HCT116 (cell line): Measurements from ENCODE around the gene ELOVL3. TPM values are rescaled to one million over a fixed set of nuclear protein-coding genes. Genes with fewer than 3 reads are reported as not detected.

ENCODE experiments used
- ATAC-seq: fragments of 200-7000 bp; cut with Tn5 transposase; 2 replicates; pipeline ENCODE4 v1.9.1; 2020; ENCODE audit warnings: mild to moderate bottlenecking, moderate library complexity
- BruUV-seq: library from RNA; stranded (reverse); fragments of 400-500 nt; replicated peaks from 2 replicates; lab custom pipeline; 2021; lab: Mats Ljungman, UMichigan
- CTCF ChIA-PET: fragments of 300-600 bp; sonication (Branson Sonifier 250); formaldehyde crosslinking; loops from one replicate; lab custom pipeline; 2021; ENCODE audit warnings: antibody characterized with exemption; lab: Charles Lee
- POLR2A ChIA-PET: fragments of 300-600, 350-600 bp; sonication (Branson Sonifier 250); formaldehyde crosslinking; loops from one replicate; lab custom pipeline; 2021; ENCODE audit warnings: antibody characterized with exemption; lab: Charles Lee
- RAD21 ChIA-PET, 2 experiments: fragments of 300-600 bp; sonication (Branson Sonifier 250); formaldehyde crosslinking; loops; one replicate each; lab custom pipeline; 2023; ENCODE audit warnings: low total read pairs in 2 of 2; ENCODE audit not compliant: uncharacterized antibody in 2 of 2, unreplicated experiment in 2 of 2, low non-redundant PET in 1 of 2; lab: Charles Lee
- DNase-seq: peaks from one replicate; pipeline ENCODE4 v3.0.0-alpha.2; 2010; ENCODE audit warnings: low read depth, low spot score
- H2AFZ ChIP-seq: fragments of 200-600 bp; shearing (Covaris generic), sonication (generic); 2 replicates; pipeline ENCODE4 v1.6.1; 2017; ENCODE audit warnings: low read depth, mixed run types, mixed read lengths, antibody characterized with exemption, low read length; ENCODE audit not compliant: poor library complexity, severe bottlenecking
- H3K27ac ChIP-seq: 2 replicates; pipeline ENCODE4 v1.5.1; 2012; ENCODE audit warnings: low read depth, low read length
- H3K27me3 ChIP-seq: fragments of 200-600 bp; sonication (generic); 2 replicates; pipeline ENCODE4 v1.6.1; 2016; ENCODE audit warnings: mixed run types, low read length, mixed read lengths; ENCODE audit not compliant: insufficient read depth
- H3K36me3 ChIP-seq, 2 experiments: fragments of 200-500 bp in 1 of 2; fragments of 200-600 bp in 1 of 2; sonication (Bioruptor generic) in 1 of 2; sonication (generic) in 1 of 2; 2 replicates each; pipeline versions ENCODE4 v1.5.1 to v1.6.1; 2014 to 2016; ENCODE audit warnings: low read length in 2 of 2, inconsistent platforms in 1 of 2, mixed read lengths in 1 of 2, mixed run types in 1 of 2; ENCODE audit not compliant: insufficient read depth in 2 of 2, control insufficient read depth in 1 of 2
- H3K4me1 ChIP-seq, 2 experiments: fragments of 200-600 bp in 1 of 2; sonication (generic) in 1 of 2; 2 replicates each; pipeline versions ENCODE4 v1.5.1 to v1.6.1; 2012 to 2017; ENCODE audit warnings: low read length in 2 of 2, inconsistent platforms in 1 of 2, mild to moderate bottlenecking in 1 of 2, mixed read lengths in 1 of 2, mixed run types in 1 of 2, moderate library complexity in 1 of 2; ENCODE audit not compliant: insufficient read depth in 2 of 2, control insufficient read depth in 1 of 2
- H3K4me2 ChIP-seq: fragments of 200-600 bp; sonication (generic); 2 replicates; pipeline ENCODE4 v1.6.1; 2017; ENCODE audit warnings: mixed run types, low read length, mixed read lengths
- H3K4me3 ChIP-seq, 2 experiments: fragments of 200-600 bp in 1 of 2; sonication (generic) in 1 of 2; replicated peaks in 1 of 2; 2 replicates each; pipeline ENCODE4 v1.5.1; 2011 to 2016; ENCODE audit warnings: low read length in 2 of 2, control low read depth in 1 of 2, low read depth in 1 of 2, mild to moderate bottlenecking in 1 of 2, mixed read lengths in 1 of 2, mixed run types in 1 of 2
- H3K79me2 ChIP-seq: fragments of 200-600 bp; sonication (generic); 2 replicates; pipeline ENCODE4 v1.6.1; 2017; ENCODE audit warnings: mild to moderate bottlenecking, mixed run types, low read length, moderate library complexity, mixed read lengths; ENCODE audit not compliant: insufficient read depth
- H3K9ac ChIP-seq: fragments of 200-600 bp; sonication (generic); 2 replicates; pipeline ENCODE4 v1.6.1; 2016; ENCODE audit warnings: low read length, mixed read lengths
- H3K9me2 ChIP-seq: fragments of 200-600 bp; sonication (generic), shearing (Covaris generic); 2 replicates; pipeline ENCODE4 v1.6.1; 2017; ENCODE audit warnings: mixed run types, mild to moderate bottlenecking, moderate library complexity; ENCODE audit not compliant: insufficient read depth
- H3K9me3 ChIP-seq, 2 experiments: fragments of 200-500 bp in 1 of 2; fragments of 200-600 bp in 1 of 2; sonication (Bioruptor generic) in 1 of 2; sonication (generic) in 1 of 2; 2 replicates each; pipeline ENCODE4 v1.6.1; 2014 to 2017; ENCODE audit warnings: low read length in 2 of 2, mixed read lengths in 2 of 2, inconsistent platforms in 1 of 2, low read depth in 1 of 2, mild to moderate bottlenecking in 1 of 2, mixed run types in 1 of 2, moderate library complexity in 1 of 2; ENCODE audit not compliant: control insufficient read depth in 1 of 2, insufficient read depth in 1 of 2
- H4K20me1 ChIP-seq: fragments of 200-600 bp; sonication (generic), shearing (Covaris generic); 2 replicates; pipeline ENCODE4 v1.6.1; 2017; ENCODE audit warnings: mixed run types, mild to moderate bottlenecking, moderate library complexity; ENCODE audit not compliant: insufficient read depth
- CBX3 ChIP-seq: IDR thresholded peaks from 2 replicates; pipeline ENCODE4 v1.6.1; 2012; ENCODE audit warnings: low read depth
- EGR1 ChIP-seq: IDR thresholded peaks from 2 replicates; pipeline ENCODE4 v1.6.1; 2012; ENCODE audit warnings: low read depth
- ELF1 ChIP-seq: IDR thresholded peaks from 2 replicates; pipeline ENCODE4 v1.6.1; 2012; ENCODE audit warnings: low read depth, borderline replicate concordance
- EZH2phosphoT487 ChIP-seq: fragments of 200-600 bp; IDR thresholded peaks from 2 replicates; pipeline ENCODE4 v1.6.1; 2018; ENCODE audit warnings: antibody characterized with exemption, borderline replicate concordance
- FOSL1 ChIP-seq: IDR thresholded peaks from 2 replicates; pipeline ENCODE4 v1.6.1; 2012; ENCODE audit warnings: low read depth
- JUND ChIP-seq: IDR thresholded peaks from 2 replicates; pipeline ENCODE4 v1.6.1; 2012
- POLR2A ChIP-seq: IDR thresholded peaks from 2 replicates; pipeline ENCODE4 v1.7.0; 2011; ENCODE audit warnings: borderline replicate concordance; ENCODE audit not compliant: insufficient read depth, insufficient read length; ENCODE audit errors: extremely low read depth
- POLR2AphosphoS5 ChIP-seq: IDR thresholded peaks from 2 replicates; pipeline ENCODE4 v1.6.1; 2011; ENCODE audit warnings: mild to moderate bottlenecking, low read depth, low read length, moderate library complexity
- SIN3A ChIP-seq: IDR thresholded peaks from 2 replicates; pipeline ENCODE4 v1.6.1; 2012; ENCODE audit warnings: low read depth
- SP1 ChIP-seq: IDR thresholded peaks from 2 replicates; pipeline ENCODE4 v1.6.1; 2012; ENCODE audit warnings: low read depth
- SRF ChIP-seq: IDR thresholded peaks from 2 replicates; pipeline ENCODE4 v1.6.1; 2012; ENCODE audit warnings: low read depth
- TCF7L2 ChIP-seq: IDR thresholded peaks from 2 replicates; pipeline ENCODE4 v1.7.0; 2011; ENCODE audit warnings: borderline replicate concordance, inconsistent platforms; ENCODE audit not compliant: insufficient read depth, insufficient read length; ENCODE audit errors: extremely low read depth
- YY1 ChIP-seq: IDR thresholded peaks from 2 replicates; pipeline ENCODE4 v1.6.1; 2011; ENCODE audit warnings: low read length, low read depth, moderate library complexity, mild to moderate bottlenecking; ENCODE audit not compliant: insufficient replicate concordance; ENCODE audit errors: extremely low read depth
- ZNF274 ChIP-seq: fragments of 200-500 bp; sonication (Bioruptor generic); IDR thresholded peaks from 2 replicates; pipeline ENCODE4 v1.6.1; 2014; ENCODE audit warnings: mild to moderate bottlenecking, low read depth, low read length, inconsistent platforms
- intact Hi-C: fragments of 100-400 bp; cut with micrococcal nuclease; formaldehyde crosslinking; loops from 2 replicates; pipeline ENCODE4 v1.10.0; 2022
- total RNA-seq: library from RNA; stranded (reverse); gene quantifications from one replicate; pipeline ENCODE4 v1.2.1, GENCODE V29; 2021; ENCODE audit not compliant: unreplicated experiment
- TF ChIP-seq, protein P1 (sequence below): IDR thresholded peaks from 2 replicates; pipeline ENCODE4 v1.6.1; 2011; ENCODE audit warnings: mild to moderate bottlenecking, low read length, moderate library complexity; ENCODE audit not compliant: insufficient replicate concordance; ENCODE audit errors: extremely low read depth
- TF ChIP-seq, protein P2 (sequence below): IDR thresholded peaks from 2 replicates; pipeline ENCODE4 v1.6.1; 2012
- TF ChIP-seq, protein P3 (sequence below), 3 experiments: fragments of 200-600 bp in 1 of 3; sonication (generic) in 1 of 3; IDR thresholded peaks in 2 of 3; conservative IDR thresholded peaks in 1 of 3; 2 replicates each; pipeline ENCODE4 v1.5.1; 2012 to 2017; ENCODE audit warnings: low read depth in 2 of 3, low read length in 2 of 3, antibody characterized with exemption in 1 of 3, borderline replicate concordance in 1 of 3, control low read depth in 1 of 3, mild to moderate bottlenecking in 1 of 3, mixed read lengths in 1 of 3, mixed run types in 1 of 3, moderate library complexity in 1 of 3; ENCODE audit not compliant: insufficient read depth in 1 of 3
- TF ChIP-seq, protein P4 (sequence below): IDR thresholded peaks from 2 replicates; pipeline ENCODE4 v1.6.1; 2012

Gene ELOVL3
- total RNA-seq, 1 experiment from 2014 or later, result 5.5 TPM

DNA sequence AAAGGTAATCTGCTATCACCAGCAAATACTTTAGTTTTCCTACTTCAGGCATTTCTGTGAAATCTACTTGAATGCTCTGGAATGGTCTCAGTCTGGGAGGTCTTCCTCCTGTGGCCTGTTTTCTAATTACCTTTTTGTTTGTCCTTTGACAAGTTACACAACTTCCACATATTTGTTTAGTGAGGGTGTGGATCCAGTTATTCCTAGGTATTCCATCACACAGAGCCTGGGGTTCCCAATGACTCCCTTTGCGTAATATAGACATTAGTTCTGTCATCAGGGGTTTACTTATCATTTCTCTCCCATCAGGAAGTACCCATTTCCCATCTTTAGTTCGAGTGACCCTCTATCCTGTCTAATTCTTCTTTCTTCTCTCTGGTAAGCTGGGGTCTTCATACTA, 28.1 kb upstream of the ELOVL3 start:
- H3K9ac ChIP-seq, result no peak overlapping the region
- no peaks in the 10 kb centered on the region for H3K36me3 ChIP-seq
- TF ChIP-seq POLR2A, result no peak
- no peak for TF ChIP-seq CBX3
- no peak for TF ChIP-seq EZH2phosphoT487
- no peak for TF ChIP-seq TCF7L2
- TF ChIP-seq SP1, result no peak
- TF ChIP-seq, protein P1, sequence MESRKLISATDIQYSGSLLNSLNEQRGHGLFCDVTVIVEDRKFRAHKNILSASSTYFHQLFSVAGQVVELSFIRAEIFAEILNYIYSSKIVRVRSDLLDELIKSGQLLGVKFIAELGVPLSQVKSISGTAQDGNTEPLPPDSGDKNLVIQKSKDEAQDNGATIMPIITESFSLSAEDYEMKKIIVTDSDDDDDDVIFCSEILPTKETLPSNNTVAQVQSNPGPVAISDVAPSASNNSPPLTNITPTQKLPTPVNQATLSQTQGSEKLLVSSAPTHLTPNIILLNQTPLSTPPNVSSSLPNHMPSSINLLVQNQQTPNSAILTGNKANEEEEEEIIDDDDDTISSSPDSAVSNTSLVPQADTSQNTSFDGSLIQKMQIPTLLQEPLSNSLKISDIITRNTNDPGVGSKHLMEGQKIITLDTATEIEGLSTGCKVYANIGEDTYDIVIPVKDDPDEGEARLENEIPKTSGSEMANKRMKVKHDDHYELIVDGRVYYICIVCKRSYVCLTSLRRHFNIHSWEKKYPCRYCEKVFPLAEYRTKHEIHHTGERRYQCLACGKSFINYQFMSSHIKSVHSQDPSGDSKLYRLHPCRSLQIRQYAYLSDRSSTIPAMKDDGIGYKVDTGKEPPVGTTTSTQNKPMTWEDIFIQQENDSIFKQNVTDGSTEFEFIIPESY, result no peak
- no peak for TF ChIP-seq POLR2AphosphoS5
- TF ChIP-seq, protein P2, sequence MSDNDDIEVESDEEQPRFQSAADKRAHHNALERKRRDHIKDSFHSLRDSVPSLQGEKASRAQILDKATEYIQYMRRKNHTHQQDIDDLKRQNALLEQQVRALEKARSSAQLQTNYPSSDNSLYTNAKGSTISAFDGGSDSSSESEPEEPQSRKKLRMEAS, result no peak
- TF ChIP-seq ZNF274, result no peak
- TF ChIP-seq JUND, result no peak
- no peak for TF ChIP-seq SIN3A
- no peak for TF ChIP-seq SRF
- no peak for TF ChIP-seq ELF1
- TF ChIP-seq, protein P3, sequence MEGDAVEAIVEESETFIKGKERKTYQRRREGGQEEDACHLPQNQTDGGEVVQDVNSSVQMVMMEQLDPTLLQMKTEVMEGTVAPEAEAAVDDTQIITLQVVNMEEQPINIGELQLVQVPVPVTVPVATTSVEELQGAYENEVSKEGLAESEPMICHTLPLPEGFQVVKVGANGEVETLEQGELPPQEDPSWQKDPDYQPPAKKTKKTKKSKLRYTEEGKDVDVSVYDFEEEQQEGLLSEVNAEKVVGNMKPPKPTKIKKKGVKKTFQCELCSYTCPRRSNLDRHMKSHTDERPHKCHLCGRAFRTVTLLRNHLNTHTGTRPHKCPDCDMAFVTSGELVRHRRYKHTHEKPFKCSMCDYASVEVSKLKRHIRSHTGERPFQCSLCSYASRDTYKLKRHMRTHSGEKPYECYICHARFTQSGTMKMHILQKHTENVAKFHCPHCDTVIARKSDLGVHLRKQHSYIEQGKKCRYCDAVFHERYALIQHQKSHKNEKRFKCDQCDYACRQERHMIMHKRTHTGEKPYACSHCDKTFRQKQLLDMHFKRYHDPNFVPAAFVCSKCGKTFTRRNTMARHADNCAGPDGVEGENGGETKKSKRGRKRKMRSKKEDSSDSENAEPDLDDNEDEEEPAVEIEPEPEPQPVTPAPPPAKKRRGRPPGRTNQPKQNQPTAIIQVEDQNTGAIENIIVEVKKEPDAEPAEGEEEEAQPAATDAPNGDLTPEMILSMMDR (IDR thresholded peaks at IDR 0.05 in 2 of 3, conservative IDR thresholded peaks at IDR 0.05 in 1 of 3; ENCODE audit: borderline replicate concordance in 1 of 3, insufficient read depth in 1 of 3, low read depth in 2 of 3, low read length in 2 of 3), result no peak
- no peak for TF ChIP-seq EGR1
- no peak for TF ChIP-seq YY1
- TF ChIP-seq FOSL1, result no peak
- TF ChIP-seq, protein P4, sequence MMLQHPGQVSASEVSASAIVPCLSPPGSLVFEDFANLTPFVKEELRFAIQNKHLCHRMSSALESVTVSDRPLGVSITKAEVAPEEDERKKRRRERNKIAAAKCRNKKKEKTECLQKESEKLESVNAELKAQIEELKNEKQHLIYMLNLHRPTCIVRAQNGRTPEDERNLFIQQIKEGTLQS, result no peak
- H3K79me2 ChIP-seq, result no peaks in the 10 kb centered on the region
- no peak overlapping the region for H3K4me3 ChIP-seq
- H3K27ac ChIP-seq, result no peak overlapping the region
- H3K27me3 ChIP-seq, result no peaks in the 10 kb centered on the region
- intact Hi-C loops, result no loop called here
- DNase-seq, result no peak
- peaks cover 10 to 15% of the 10 kb centered on the region in 2 experiments; a peak in 3 of 4 replicates for H3K4me1 ChIP-seq
- BruUV-seq, result no TSS peak
- ChIA-PET POLR2A (no interaction called here), CTCF (no interaction called here), RAD21 (no interaction called here)
- H3K9me2 ChIP-seq, result no peaks in the 10 kb centered on the region
- ATAC-seq, result no peak
- H4K20me1 ChIP-seq, result no peaks in the 10 kb centered on the region
- H3K4me2 ChIP-seq, result 0 out of 2 replicates have a peak overlapping the region, but pooled peaks have one; percentile 7
- H2AFZ ChIP-seq, result no peak overlapping the region
- no peaks in the 10 kb centered on the region for H3K9me3 ChIP-seq
